IMR-90 (cell line): Measurements from ENCODE around the gene MRPL48. TPM values are rescaled to one million over a fixed set of nuclear protein-coding genes. Genes with fewer than 3 reads are reported as not detected.

Source experiments
- ATAC-seq: fragments of 200-7000 bp; cut with Tn5 transposase; 2 replicates; pipeline ENCODE4 v1.9.1; 2020; ENCODE audit warnings: low read depth, mild to moderate bottlenecking, moderate library complexity
- BruUV-seq: library from RNA; stranded (reverse); fragments of 400-500 nt; replicated peaks from 2 replicates; lab custom pipeline; 2021; lab: Mats Ljungman, UMichigan
- CTCF ChIA-PET: fragments of 300-600 bp; formaldehyde crosslinking; extraction: SDS; loops from one replicate; lab custom pipeline; 2021; ENCODE audit warnings: antibody characterized with exemption; lab: Yijun Ruan, JAX
- POLR2A ChIA-PET: fragments of 300-600 bp; sonication (Branson Sonifier 250); formaldehyde crosslinking; loops from one replicate; lab custom pipeline; 2022; ENCODE audit warnings: antibody characterized with exemption; ENCODE audit not compliant: unreplicated experiment; lab: Charles Lee
- DNase-seq: peaks from one replicate; pipeline ENCODE4 v3.0.0; 2013
- H2AFZ ChIP-seq: replicated peaks from 2 replicates; pipeline ENCODE3; 2013; ENCODE audit warnings: low read length, mild to moderate bottlenecking; ENCODE audit not compliant: poor library complexity
- H2AK5ac ChIP-seq: 2 replicates; pipeline ENCODE4 v1.6.1; 2013; ENCODE audit warnings: low read depth, low read length, inconsistent platforms
- H2AK9ac ChIP-seq: replicated peaks from 2 replicates; pipeline ENCODE3; 2013; ENCODE audit warnings: mild to moderate bottlenecking, low read depth, low read length, moderate library complexity; ENCODE audit not compliant: poor library complexity
- H2BK120ac ChIP-seq: 2 replicates; pipeline ENCODE4 v1.6.1; 2013; ENCODE audit warnings: low read depth, low read length, inconsistent platforms
- H2BK15ac ChIP-seq: 3 replicates; pipeline ENCODE4 v1.6.1; 2013; ENCODE audit warnings: low read depth, low read length, inconsistent platforms
- H2BK20ac ChIP-seq: 2 replicates; pipeline ENCODE4 v1.6.1; 2013; ENCODE audit warnings: low read depth, mild to moderate bottlenecking, inconsistent platforms, low read length, moderate library complexity
- H2BK5ac ChIP-seq: 2 replicates; pipeline ENCODE4 v1.6.1; 2013; ENCODE audit warnings: mild to moderate bottlenecking, low read depth, low read length, inconsistent platforms; ENCODE audit not compliant: poor library complexity, severe bottlenecking
- H3K14ac ChIP-seq: replicated peaks from 2 replicates; pipeline ENCODE4 v1.6.1; 2013; ENCODE audit warnings: low read depth, low read length, inconsistent platforms
- H3K18ac ChIP-seq: 2 replicates; pipeline ENCODE4 v1.6.1; 2013; ENCODE audit warnings: low read depth, low read length, control low read depth
- H3K23ac ChIP-seq: 2 replicates; pipeline ENCODE4 v1.6.1; 2013; ENCODE audit warnings: low read depth, low read length, inconsistent platforms
- H3K27ac ChIP-seq: 2 replicates; pipeline ENCODE4 v1.5.1; 2013; ENCODE audit warnings: mild to moderate bottlenecking, control low read depth, low read length; ENCODE audit not compliant: insufficient read depth
- H3K27me3 ChIP-seq: 2 replicates; pipeline ENCODE4 v1.6.1; 2013; ENCODE audit warnings: low read length; ENCODE audit not compliant: control insufficient read depth, insufficient read depth
- H3K36me3 ChIP-seq: 2 replicates; pipeline ENCODE4 v1.6.1; 2013; ENCODE audit warnings: low read length, mixed read lengths; ENCODE audit not compliant: control insufficient read depth, insufficient read depth
- H3K4ac ChIP-seq: 2 replicates; pipeline ENCODE4 v1.6.1; 2013; ENCODE audit warnings: low read depth, low read length, inconsistent platforms
- H3K4me1 ChIP-seq: 2 replicates; pipeline ENCODE4 v1.6.1; 2013; ENCODE audit warnings: low read length, mixed read lengths; ENCODE audit not compliant: control insufficient read depth, insufficient read depth
- H3K4me2 ChIP-seq: 2 replicates; pipeline ENCODE4 v1.6.1; 2013; ENCODE audit warnings: low read depth, mild to moderate bottlenecking, control low read depth, low read length, moderate library complexity
- H3K4me3 ChIP-seq: 2 replicates; pipeline ENCODE4 v1.5.1; 2013; ENCODE audit warnings: low read depth, mild to moderate bottlenecking, control low read depth, low read length, moderate library complexity; ENCODE audit not compliant: insufficient read depth
- H3K56ac ChIP-seq: 2 replicates; pipeline ENCODE4 v1.6.1; 2013; ENCODE audit warnings: low read length, inconsistent platforms; ENCODE audit not compliant: insufficient read depth; ENCODE audit errors: extremely low read depth
- H3K79me1 ChIP-seq, 2 experiments: 2 replicates each; pipeline ENCODE4 v1.6.1; 2013; ENCODE audit warnings: low read length in 2 of 2, inconsistent platforms in 1 of 2, low read depth in 1 of 2
- H3K9ac ChIP-seq: 2 replicates; pipeline ENCODE4 v1.6.1; 2013; ENCODE audit warnings: low read depth, low read length, control low read depth
- H3K9me1 ChIP-seq: 2 replicates; pipeline ENCODE4 v1.6.1; 2013; ENCODE audit warnings: low read length, inconsistent platforms; ENCODE audit not compliant: insufficient read depth
- H3K9me3 ChIP-seq: 2 replicates; pipeline ENCODE4 v1.6.1; 2013; ENCODE audit warnings: low read length; ENCODE audit not compliant: control insufficient read depth, insufficient read depth
- H4K20me1 ChIP-seq: 2 replicates; pipeline ENCODE4 v1.6.1; 2013; ENCODE audit warnings: low read length, inconsistent platforms; ENCODE audit not compliant: insufficient read depth
- H4K5ac ChIP-seq: 2 replicates; pipeline ENCODE4 v1.6.1; 2013; ENCODE audit warnings: mild to moderate bottlenecking, low read depth, low read length, control low read depth
- H4K8ac ChIP-seq, 2 experiments: 2 replicates each; pipeline ENCODE4 v1.6.1; 2013; ENCODE audit warnings: low read depth in 2 of 2, low read length in 2 of 2, control low read depth in 1 of 2, inconsistent platforms in 1 of 2
- H4K91ac ChIP-seq: 2 replicates; pipeline ENCODE4 v1.6.1; 2013; ENCODE audit warnings: low read depth, low read length, inconsistent platforms; ENCODE audit not compliant: insufficient read depth
- BHLHE40 ChIP-seq: fragments of 150-350 bp; IDR thresholded peaks from 2 replicates; pipeline ENCODE4 v1.6.1; 2016; ENCODE audit warnings: mild to moderate bottlenecking, low read depth, low read length
- WGBS, 2 experiments: methylation state at CpG; one replicate each; pipeline versions ENCODE4 v1.1.5 to v1.1.7; 2013; ENCODE audit warnings: missing lambda C conversion rate in 2 of 2; ENCODE audit not compliant: insufficient read length in 1 of 2; ENCODE audit errors: extremely low coverage in 2 of 2; 5-methylcytosine and 5-hydroxymethylcytosine counted together
- dilution Hi-C: fragments of 300-500 bp; cut with HindIII; formaldehyde crosslinking; loops from one replicate; pipeline ENCODE4 v1.14.3; 2018; ENCODE audit warnings: low sequenced_read_pairs; ENCODE audit not compliant: unreplicated experiment
- in situ Hi-C: fragments of 300-500 bp; cut with MboI; formaldehyde crosslinking; loops from 3 replicates; pipeline ENCODE4 v1.14.3; 2019; ENCODE audit warnings: low sequenced_read_pairs, inconsistent platforms, mixed read lengths
- intact Hi-C: fragments of 100-400 bp; cut with micrococcal nuclease; formaldehyde crosslinking; loops from 2 replicates; pipeline ENCODE4 v1.10.0; 2022
- polyA plus RNA-seq, 3 experiments: library from polyadenylated mRNA; depleted of rRNA; stranded (reverse); fragments of >200 nt; gene quantifications; 2 replicates each; pipeline ENCODE4 v1.2.3, GENCODE V29; 2012; ENCODE audit warnings: low replicate concordance in 1 of 3
- total RNA-seq: library from RNA; depleted of rRNA; stranded (reverse); fragments of >200 nt; gene quantifications from 2 replicates; pipeline ENCODE4 v1.2.3, GENCODE V29; 2012
- TF ChIP-seq, protein P1 (sequence below): fragments of 150-350 bp; IDR thresholded peaks from 2 replicates; pipeline ENCODE4 v1.6.1; 2016; ENCODE audit warnings: low read depth, mild to moderate bottlenecking, low read length, moderate library complexity, borderline replicate concordance

Gene MRPL48
- total and polyA plus RNA-seq, 2 of the 4 experiments (the other 2 are of a cell fraction), result 24.0 to 29.4 TPM

DNA sequence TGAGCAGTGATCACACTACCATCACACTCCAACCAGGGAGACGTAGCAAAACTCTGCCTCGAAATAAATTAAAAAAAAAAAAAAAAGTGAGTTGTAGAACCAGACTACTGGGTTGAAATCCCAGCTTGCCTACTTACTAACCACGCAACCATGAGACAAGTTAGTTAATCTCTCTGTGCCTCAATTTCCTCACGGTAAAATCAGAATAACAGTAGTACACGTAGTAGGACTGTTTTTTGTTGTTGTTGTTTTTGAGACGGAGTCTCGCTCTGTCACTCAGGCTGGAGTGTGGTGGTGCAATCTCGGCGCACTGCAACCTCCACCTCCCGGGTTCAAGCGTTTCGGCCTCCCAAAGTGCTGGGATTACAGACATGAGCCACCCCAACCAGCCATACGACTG, 41.0 kb upstream of the MRPL48 start:
- TF ChIP-seq BHLHE40, result no peak
- TF ChIP-seq, protein P1, sequence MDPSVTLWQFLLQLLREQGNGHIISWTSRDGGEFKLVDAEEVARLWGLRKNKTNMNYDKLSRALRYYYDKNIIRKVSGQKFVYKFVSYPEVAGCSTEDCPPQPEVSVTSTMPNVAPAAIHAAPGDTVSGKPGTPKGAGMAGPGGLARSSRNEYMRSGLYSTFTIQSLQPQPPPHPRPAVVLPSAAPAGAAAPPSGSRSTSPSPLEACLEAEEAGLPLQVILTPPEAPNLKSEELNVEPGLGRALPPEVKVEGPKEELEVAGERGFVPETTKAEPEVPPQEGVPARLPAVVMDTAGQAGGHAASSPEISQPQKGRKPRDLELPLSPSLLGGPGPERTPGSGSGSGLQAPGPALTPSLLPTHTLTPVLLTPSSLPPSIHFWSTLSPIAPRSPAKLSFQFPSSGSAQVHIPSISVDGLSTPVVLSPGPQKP, result no peak
- no peak overlapping the region for H3K4me3 ChIP-seq
- peaks cover 1% of the 10 kb centered on the region; the same call in 1 of the 2 replicates for H3K36me3 ChIP-seq
- no peaks in the 10 kb centered on the region for H3K4me1 ChIP-seq
- H3K4me2 ChIP-seq, result no peak overlapping the region
- dilution Hi-C loops, result no loop called here
- H3K79me1 ChIP-seq, result peaks cover 12 to 55% of the 10 kb centered on the region in 2 experiments
- no peak overlapping the region for H3K27ac ChIP-seq
- no peak overlapping the region for H4K5ac ChIP-seq
- H3K9me1 ChIP-seq, result 0 out of 2 replicates have a peak, but pooled peaks cover 2% of the 10 kb centered on the region
- no peak overlapping the region for H2AK9ac ChIP-seq
- H4K20me1 ChIP-seq, result peaks cover 88% of the 10 kb centered on the region
- ATAC-seq (no peak), DNase-seq (no peak)
- H2AFZ ChIP-seq, result no peak overlapping the region
- no peak overlapping the region for H2BK15ac ChIP-seq
- WGBS, 2 experiments, result no CpG with 5 or more reads among the region's 13 CpGs
- no peak overlapping the region for H2BK20ac ChIP-seq
- BruUV-seq, result no TSS peak
- no peak overlapping the region for H4K91ac ChIP-seq
- H2BK120ac ChIP-seq, result no peak overlapping the region
- in situ Hi-C loops, result no loop called here
- no peaks in the 10 kb centered on the region for H3K9me3 ChIP-seq
- H3K23ac ChIP-seq, result no peak overlapping the region
- intact Hi-C loops, result no loop called here
- H2BK5ac ChIP-seq, result no peak overlapping the region
- H4K8ac ChIP-seq, result no peak overlapping the region
- H3K18ac ChIP-seq, result no peak overlapping the region
- no peak overlapping the region for H3K9ac ChIP-seq
- ChIA-PET POLR2A (no interaction called here), CTCF (interaction anchor here (0.6 kb wide), 1 partner anchor 107 kb away, joined by 3 read pairs; no protein-coding TSS in a partner anchor)
- no peak overlapping the region for H3K56ac ChIP-seq
- H3K4ac ChIP-seq, result no peak overlapping the region
- H3K14ac ChIP-seq, result no peak overlapping the region
- H3K27me3 ChIP-seq, result no peaks in the 10 kb centered on the region
- no peak overlapping the region for H2AK5ac ChIP-seq
